SK-MEL-5 (cell line): ENCODE results near the gene LEFTY2. TPM values are rescaled to one million over a fixed set of nuclear protein-coding genes. Genes with fewer than 3 reads are reported as not detected.
A peak's percentile ranks its signal among the peaks of the same experiment; 100 is the strongest.
"Not testable (repeated sequence)": the region's sequence is repeated elsewhere in the genome, so short reads cannot be mapped to it uniquely, and the experiment has no call there.

ENCODE experiments used
- DNase-seq: peaks from one replicate; pipeline ENCODE4 v3.0.0-alpha.2; 2016; ENCODE audit warnings: low read depth, low spot score
- in situ Hi-C: cut with HindIII; loops from 2 replicates; pipeline ENCODE4 v1.10.0; 2016; ENCODE audit warnings: low sequenced_read_pairs, high pct_unique_total_duplicates, low pct_unique_long_range_greater_than_20kb
- polyA plus RNA-seq, 2 experiments: library from polyadenylated mRNA; depleted of rRNA; stranded (reverse); fragments of >200 nt; gene quantifications; 2 replicates each; pipeline ENCODE4 v1.2.3, GENCODE V29; 2015
- total RNA-seq: library from RNA; depleted of rRNA; stranded (reverse); fragments of >200 nt; shearing (Covaris generic); gene quantifications from 2 replicates; pipeline ENCODE4 v1.2.3, GENCODE V29; 2014; rRNA removed

LEFTY2 gene, protein sequence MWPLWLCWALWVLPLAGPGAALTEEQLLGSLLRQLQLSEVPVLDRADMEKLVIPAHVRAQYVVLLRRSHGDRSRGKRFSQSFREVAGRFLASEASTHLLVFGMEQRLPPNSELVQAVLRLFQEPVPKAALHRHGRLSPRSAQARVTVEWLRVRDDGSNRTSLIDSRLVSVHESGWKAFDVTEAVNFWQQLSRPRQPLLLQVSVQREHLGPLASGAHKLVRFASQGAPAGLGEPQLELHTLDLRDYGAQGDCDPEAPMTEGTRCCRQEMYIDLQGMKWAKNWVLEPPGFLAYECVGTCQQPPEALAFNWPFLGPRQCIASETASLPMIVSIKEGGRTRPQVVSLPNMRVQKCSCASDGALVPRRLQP
- total RNA-seq, result not detected in 2 replicates
- not detected in 2 replicates for polyA plus RNA-seq (2015; cell fraction: cytosol; rRNA removed)
- not detected in 2 replicates for polyA plus RNA-seq (2015; cell fraction: nucleus; rRNA removed)

DNA sequence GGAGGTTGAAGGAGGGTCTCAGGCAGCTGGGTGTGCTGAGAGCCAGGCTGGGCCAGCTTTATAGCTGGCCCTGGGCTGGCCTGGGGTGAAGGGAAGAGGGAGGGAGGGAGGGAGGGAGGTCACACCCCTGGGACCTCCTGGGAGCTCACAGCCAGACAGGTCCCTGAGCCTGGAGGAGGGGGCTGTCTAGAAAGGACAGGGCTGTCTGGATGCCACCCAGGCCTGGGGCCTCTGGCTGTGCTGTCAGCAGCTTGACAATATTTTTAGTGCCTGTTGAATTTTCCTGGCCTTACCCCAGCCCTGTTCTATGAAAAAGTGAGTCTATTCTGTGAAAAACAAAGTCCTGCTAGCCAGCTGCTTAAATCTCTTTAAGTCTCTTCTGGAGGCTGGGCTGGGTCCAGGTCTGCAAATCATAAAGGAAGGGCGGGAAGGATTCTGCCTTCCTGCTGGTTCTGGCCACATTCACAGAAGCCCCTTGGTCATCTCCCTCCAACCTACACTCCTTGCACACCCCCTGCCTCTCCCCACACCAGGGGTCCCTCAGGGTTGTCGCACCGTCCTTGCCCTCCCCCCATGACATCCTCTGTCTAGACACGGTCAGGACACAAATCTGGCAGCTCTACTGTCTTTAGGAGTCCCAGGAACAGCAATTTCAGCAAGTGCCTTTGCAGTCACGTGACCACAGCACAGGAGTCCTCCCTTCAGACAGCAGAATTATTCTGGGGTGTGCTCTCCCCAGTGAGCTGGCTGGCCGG is at the start of gene LEFTY2:
Gene LEFTY2 (minus strand): TSS at position 34 of the 755 bp plus-strand sequence. CDS start 80 bp downstream, outside the sequence.
- DNase-seq, result no peak
- in situ Hi-C loops, result no loop called here

DNA sequence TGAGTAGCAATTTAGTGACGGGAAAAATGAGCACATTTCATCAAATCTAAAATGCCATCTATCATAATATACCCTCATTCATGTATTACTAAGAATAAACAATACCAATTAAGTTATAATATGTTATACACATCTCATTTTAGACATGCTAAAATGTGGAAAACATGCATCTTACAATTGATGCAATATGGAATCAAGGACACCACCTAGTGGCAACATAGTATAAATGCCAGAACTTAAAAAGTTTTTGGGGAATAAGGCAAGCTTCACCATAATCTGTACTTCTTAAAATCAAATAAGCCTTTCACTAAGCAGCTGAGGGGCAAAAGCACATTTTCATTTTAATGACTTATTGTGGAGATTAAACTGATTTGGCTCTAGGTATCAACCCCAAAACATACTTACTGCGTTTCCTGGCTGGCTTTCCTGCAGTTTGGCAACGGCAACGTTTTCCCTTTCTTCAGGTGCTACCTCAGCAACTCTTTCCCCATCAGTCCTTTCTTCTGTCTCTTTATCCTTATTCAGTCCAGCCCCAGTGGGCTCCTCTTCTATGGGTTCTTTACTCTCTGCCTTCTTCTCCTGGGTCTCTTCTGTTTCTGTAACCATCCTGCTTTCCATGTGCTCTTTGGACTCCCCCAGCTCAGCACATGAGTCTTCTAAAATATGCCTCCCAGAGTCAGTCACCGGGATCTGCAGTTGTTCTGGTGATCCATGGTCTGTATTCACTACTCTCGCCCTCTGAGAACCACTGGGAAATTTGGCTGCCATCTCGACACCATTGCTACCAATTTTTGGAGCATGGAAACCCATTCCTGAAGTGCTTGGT is 46.7 kb upstream of the LEFTY2 start:
- peak; percentile 65 for DNase-seq
- in situ Hi-C loops, result no loop called here

DNA sequence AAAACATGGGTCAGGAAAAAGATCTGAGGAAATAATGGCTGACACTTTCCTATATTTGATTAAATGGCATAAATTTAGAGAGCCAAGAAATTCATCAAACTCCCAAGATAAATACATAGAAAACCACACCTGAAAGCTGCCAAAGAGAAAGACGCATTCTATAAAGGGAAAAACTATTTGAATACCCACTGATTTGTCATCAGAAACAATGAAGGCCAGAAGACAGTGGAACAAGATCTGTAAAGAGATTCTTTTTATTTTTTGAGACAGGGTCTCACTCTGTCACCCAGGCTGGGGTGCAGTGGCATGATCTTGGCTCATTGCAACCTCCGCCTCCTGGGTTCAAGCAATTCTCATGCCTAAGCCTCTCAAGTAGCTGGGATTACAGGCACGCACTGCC is 40.7 kb upstream of the LEFTY2 start:
- in situ Hi-C loops, result no loop called here
- no peak for DNase-seq

DNA sequence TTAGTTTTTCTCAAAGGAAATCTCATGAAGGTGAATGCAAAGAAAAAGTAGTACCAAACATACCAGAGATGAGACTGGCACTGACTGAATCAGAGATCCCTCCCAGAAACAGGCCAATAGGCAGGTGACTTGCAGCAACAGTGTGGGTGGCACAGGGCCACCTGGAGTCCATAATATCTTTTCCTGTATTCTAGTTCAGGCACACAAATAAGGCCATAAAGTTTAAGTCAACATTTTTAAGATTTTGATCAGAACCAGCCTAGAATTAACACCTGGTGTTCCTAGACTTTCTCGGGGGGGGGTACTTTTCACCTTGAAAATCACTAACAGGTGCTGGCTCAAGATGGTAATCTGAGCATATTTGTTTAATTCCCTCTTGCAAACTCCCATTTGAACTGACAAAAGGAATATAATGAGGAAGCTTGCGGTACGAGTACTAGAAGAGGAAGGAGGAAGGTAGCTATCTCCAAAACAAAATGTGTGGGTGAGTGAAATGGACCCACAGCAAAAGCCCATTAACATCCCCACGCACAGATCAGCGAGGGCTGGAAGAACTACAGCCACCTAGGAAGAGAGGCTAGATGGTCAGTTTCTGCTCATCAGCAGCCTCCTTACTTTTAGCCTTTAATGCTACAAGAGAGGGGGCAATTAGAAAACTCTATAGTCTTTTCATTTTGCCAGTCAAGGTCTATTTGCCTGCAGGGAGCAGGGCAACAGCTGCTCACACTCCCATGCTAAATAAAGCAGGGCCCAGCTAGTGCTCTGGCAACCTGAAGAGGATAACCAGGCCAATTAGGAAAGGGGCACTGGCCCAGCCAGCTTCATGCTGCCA is 39.2 kb upstream of the LEFTY2 start:
- in situ Hi-C loops, result no loop called here
- DNase-seq, result no peak

DNA sequence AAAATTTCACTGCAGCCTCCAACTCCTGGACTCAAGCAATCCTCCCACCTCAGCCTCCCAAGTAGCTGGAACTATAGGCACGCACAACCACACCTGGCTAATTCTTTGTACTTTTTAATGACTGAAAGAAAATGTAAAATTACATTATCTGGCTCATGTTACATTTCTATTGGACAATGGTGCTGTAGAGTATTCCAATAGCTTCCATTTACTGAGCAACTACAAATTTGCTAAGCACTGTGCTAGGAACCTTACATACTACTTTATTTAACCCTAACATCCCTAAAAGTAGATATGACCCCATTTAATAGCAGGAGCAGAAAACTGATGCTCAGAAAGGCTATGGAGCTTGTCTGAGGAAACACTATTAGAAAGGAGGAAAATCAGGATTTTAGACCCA is 38.4 kb upstream of the LEFTY2 start:
- in situ Hi-C loops, result no loop called here
- DNase-seq, result no peak

DNA sequence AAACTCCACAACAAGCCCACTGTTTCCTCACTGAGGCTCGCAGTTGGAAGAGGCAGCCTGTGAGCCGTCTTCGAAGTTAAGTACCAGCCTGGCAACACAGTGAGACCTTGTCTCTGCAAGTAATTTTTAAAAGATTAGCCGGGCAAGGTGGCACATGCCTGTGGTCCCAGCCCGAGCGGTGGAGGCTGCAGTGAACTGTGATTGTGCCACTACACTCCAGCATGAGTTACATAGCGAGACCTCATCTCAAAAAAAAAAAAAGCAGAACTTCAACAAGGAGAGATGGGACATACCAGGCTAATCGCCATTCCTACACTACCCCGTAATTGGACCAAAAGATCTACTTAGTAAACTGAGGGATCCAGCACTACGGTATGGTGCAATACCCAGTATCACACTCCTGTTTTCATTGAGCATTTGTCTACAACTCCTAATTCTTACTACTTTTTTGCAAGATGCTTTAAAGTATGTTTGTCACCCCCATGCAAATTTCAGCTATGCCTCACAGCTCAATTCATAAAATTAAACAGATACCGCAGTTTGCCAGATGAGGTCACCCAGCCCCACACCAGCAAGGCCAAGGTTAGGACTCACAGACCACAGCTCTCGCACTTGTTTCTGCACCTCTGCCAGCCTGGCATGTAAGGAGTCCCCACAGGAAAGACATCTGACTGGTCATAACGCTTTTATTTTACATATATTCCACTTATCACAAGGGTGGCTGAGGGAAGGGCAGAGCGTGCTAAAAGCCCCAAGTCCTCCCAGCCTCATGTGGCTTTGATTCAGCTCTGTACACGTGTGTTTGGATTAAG is 37.1 kb upstream of the LEFTY2 start:
- in situ Hi-C loops, result no loop called here
- DNase-seq, result no peak

DNA sequence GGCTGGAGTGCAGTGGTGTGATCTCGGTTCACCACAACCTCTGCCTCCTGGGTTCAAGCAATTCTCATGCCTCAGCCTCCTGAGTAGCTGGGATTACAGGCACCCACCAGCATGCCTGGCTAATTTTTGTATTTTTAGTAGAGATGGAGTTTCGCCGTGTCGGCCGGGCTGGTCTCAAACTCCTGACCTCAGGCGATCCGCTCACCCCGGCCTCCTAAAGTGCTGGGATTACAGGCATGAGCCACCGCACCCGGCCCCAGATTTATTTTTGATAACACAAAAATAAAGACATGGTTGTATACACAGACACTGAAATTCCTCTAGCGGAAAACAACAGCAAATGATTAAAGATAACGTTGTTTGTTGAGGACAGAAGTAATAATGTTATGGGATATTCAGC is 34.1 kb upstream of the LEFTY2 start:
- DNase-seq, in situ Hi-C loops: not testable (repeated sequence)

DNA sequence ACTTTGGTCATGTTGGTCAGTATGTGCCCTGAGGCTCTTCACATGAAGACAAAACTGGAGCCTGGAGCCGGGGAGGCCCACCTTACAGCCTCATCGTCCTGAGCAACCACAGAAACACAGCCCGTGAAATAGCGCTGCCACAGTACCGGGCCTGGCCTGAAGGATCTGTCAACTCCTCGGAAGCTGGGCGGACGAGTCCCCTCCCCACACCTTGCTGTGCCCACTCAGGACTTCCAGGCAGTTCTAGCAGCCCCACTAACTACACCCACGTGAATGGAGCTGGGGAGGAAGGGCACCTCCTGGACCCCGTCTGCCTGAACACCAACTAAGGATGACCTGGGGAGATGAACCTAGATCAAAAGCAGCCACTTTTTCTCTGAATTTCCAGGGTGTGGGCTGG is 33.4 kb upstream of the LEFTY2 start:
- in situ Hi-C loops, result no loop called here
- DNase-seq, result no peak

DNA sequence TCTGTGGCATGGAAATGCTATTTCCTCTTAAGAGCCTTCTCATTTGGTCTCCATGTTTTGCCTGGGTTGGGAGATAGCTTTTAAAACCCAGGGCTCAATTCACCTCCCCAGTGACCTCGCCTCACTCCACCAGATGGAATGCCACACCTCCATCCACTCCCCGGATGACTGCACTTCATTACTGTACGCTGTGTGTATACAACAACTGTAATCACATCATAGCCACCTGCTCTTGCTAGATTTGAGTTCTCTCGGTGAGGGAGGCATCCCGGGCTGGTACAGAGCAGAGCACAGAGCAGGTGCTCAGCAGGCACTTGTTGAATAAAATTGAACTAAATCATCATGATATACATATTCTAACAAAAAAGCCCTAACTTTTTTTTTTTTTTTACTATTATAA is 32.1 kb upstream of the LEFTY2 start:
- in situ Hi-C loops, result no loop called here
- no peak for DNase-seq

DNA sequence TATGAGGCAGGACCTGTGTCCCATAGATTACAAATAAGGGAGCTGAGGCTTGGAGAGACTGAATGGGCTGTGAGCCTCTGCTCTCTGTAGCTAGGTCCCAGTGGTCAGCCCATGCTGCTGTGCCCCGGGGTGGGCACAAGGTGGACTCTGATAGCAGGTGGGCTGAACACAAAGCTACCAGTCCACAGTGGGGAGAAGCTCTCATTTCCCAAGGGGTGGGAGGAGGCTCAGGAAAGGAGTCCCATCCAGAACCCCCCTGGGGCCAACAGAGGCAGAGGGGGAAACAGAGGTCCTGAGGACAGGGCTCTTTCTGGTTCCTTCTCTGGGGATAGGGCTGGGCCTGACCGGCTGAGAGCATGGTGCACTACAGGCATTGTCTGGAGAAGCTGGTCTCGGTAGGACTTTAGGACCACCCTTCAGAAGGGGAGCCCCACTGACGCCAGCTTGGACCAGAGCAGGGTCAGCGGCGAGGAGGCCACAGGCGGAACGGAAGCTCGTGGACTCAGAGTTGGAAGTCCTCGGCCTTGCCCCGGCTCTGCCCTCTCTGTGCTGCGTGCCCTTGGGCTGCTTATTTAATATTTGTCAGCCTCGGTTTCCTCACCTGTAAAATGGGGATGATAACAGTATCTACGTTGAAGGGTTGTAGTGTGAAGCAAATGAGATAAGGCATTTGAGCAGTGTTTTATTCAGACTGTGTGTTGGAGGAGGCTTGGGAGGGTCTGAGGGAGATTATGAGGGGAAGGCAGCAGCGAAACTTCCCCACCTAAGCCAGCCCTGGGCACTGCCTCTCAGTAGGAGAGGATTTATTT is 31.5 kb upstream of the LEFTY2 start:
- no peak for DNase-seq
- in situ Hi-C loops, result no loop called here

DNA sequence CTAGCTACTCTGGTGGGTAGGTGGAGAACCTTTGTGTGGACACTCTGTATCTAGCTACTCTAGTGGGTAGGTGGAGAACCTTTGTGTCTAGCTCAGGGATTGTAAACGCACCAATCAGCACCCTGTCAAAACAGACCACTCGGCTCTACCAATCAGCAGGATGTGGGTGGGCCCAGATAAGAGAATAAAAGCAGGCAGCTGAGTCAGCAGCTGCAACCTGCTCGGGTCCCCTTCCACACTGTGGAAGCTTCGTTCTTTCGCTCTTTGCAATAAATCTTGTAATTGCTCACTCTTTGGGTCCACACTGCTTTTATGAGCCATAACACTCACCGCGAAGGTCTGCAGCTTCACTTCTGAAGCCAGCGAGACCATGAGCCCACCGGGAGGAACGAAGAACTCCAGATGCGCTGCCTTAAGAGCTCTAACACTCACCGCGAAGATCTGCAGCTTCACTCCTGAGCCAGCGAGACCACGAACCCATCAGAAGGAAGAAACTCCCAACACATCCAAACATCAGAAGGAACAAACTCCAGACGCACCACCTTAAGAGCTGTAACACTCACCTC is 29.7 kb upstream of the LEFTY2 start:
- DNase-seq, in situ Hi-C loops: not testable (repeated sequence)

DNA sequence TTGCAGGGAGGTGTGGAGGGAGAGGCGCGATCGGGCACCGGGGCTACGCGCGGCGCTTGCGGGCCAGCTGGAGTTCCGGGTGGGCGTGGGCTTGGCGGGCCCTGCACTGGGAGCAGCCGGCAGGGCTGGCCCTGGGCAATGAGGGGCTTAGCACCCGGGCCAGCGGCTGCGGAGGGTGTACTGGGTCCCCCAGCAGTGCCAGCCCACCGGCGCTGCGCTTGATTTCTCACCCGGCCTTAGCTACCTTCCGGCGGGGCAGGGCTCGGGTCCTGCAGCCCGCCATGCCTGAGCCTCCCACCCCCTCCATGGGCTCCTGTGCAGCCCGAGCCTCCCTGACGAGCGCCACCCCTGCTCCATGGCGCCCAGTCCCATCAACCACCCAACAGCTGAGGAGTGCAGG is 28.7 kb upstream of the LEFTY2 start:
- DNase-seq, in situ Hi-C loops: not testable (repeated sequence)

DNA sequence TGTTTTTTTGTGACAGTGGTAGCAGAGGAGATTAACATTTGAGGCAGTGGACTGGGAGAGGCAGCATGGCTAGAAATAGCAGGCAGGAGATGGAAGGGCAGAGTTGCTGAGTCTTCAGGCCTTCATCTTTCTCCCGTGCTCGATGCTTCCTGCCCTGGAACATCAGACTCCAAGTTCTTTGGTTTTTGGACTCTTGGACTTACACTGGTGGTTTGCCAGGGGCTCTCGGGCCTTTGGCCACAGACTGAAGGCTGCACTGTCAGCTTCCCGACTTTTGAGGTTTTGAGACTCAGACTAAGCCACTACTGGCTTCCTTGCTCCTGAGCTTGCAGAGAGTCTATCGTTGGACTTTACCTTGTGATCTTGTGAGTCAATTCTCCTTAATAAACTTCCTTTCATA is 24.2 kb upstream of the LEFTY2 start:
- in situ Hi-C loops, result no loop called here

DNA sequence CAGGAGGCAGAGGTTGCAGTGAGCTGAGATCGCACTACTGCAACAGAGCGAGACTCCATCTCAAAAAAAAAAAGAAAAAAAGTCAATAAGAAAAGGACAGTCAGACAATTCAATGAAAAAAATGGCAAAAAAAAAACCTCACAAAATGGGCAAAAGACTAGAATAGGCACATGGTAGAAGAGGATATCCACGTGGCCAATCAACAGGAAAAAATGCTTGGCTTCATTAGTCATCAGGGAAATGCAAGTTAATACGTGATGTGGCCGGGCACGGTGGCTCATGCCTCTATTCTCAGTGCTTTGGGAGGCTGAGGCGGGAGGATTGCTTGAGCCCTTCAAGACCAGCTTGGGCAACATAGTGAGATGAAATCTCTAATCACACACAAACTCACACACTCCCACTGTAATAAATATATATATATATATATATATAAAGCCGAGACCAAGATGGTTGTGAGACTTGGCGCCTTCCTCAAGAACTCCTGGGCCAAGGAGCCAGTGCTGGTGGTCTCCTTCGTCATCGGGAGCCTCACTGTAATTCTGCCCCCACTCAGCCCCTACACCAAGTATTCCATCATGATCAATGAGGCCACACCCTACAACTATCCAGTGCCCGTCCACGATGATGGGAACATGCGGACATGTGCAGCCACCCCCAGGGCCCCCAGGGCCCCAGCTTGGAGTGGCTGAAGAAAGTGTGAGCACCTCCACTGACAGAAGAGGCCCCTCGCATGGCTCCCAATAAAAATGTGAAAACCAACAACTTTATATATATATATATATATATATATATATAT is 22.9 kb upstream of the LEFTY2 start:
- in situ Hi-C loops, result no loop called here
- no peak for DNase-seq

More for the DNA sequence above, 24.2 kb upstream of the LEFTY2 start:
- no peak for DNase-seq
